HG03196 (cell line): ENCODE results near the gene SLC17A7.

Experiments used
- ATAC-seq: cut with Tn5 transposase; IDR thresholded peaks from one replicate; pipeline ENCODE4 v1.9.1; 2021; ENCODE audit not compliant: unreplicated experiment

Gene SLC17A7

GRCh38 chr19:49428547-49429451 is 12.5 kb downstream of the SLC17A7 start:
- no peak for ATAC-seq

- ATAC-seq: no peak
These were observed 13.3 kb downstream of the SLC17A7 start for GRCh38 chr19:49427855-49428546.

GRCh38 chr19:49427339-49427738 is 14.0 kb downstream of the SLC17A7 start:
- no peak for ATAC-seq

- no peak for ATAC-seq
These were observed 15.3 kb downstream of the SLC17A7 start for GRCh38 chr19:49425922-49426592.

- no peak for ATAC-seq
These were observed 16.1 kb downstream of the SLC17A7 start, which contains the start of gene GFY for GRCh38 chr19:49425178-49425577. TSS of gene GFY (plus strand) at chr19:49425388. CDS start at chr19:49426431, 1,043 bp downstream.

GRCh38 chr19:49423985-49424303 is 17.4 kb downstream of the SLC17A7 start:
- no peak for ATAC-seq

GRCh38 chr19:49423071-49423984 is 18.0 kb downstream of the SLC17A7 start, which contains the start of gene PTH2:
TSS of gene PTH2 (minus strand) at chr19:49423441. CDS start at chr19:49423339, 102 bp downstream.
- ATAC-seq: no peak

- no peak for ATAC-seq
These were observed 18.8 kb downstream of the SLC17A7 start for GRCh38 chr19:49422407-49423070.

- ATAC-seq: no peak
These were observed 19.5 kb downstream of the SLC17A7 start for GRCh38 chr19:49421878-49422202.

- no peak for ATAC-seq
These were observed 20.1 kb downstream of the SLC17A7 start for GRCh38 chr19:49421039-49421877.

- no peak for ATAC-seq
These were observed 21.1 kb downstream of the SLC17A7 start for GRCh38 chr19:49420227-49420626.

GRCh38 chr19:49419173-49419572 is 22.2 kb downstream of the SLC17A7 start:
- ATAC-seq: no peak

- no peak for ATAC-seq
These were observed 22.8 kb downstream of the SLC17A7 start for GRCh38 chr19:49418511-49418910.

- no peak for ATAC-seq
These were observed 24.2 kb downstream of the SLC17A7 start for GRCh38 chr19:49417088-49417487.

GRCh38 chr19:49415810-49416200 is 25.5 kb downstream of the SLC17A7 start:
- no peak for ATAC-seq

GRCh38 chr19:49415102-49415809 is 26.1 kb downstream of the SLC17A7 start:
- no peak for ATAC-seq

GRCh38 chr19:49414256-49414655 is 27.1 kb downstream of the SLC17A7 start:
- no peak for ATAC-seq

- ATAC-seq: no peak
These were observed 28.0 kb downstream of the SLC17A7 start for GRCh38 chr19:49413348-49413747.
